Measurements from ENCODE around the gene GUCY1A1. TPM values are rescaled to one million over a fixed set of nuclear protein-coding genes. Genes with fewer than 3 reads are reported as not detected.

Gene GUCY1A1
- total RNA-seq, 5 donors from 2014 or later (not counting 1 experiment from before 2014, with no cell fraction given), result 0.33 to 0.45 (median 0.44) TPM

DNA sequence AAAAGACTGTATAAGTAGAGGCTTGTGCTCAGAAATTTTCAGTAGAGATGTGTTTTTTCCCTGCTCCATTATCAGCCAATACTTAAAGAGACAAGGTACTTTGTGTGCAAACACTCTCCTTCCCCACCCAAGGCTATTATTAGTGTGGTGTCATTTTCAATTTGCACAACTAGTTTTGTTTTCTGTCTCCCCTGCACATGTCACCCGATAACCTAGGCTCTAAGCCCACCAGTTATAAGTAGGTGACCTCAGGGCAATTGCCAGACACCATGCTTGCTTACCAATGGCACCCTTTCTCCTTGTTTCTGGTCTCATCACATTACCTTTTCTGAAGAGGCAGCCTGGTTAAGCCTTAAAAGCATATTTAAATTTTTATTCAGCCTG, 8.0 kb upstream of the GUCY1A1 start:
- H3K9me3 ChIP-seq, result no peaks in the 10 kb centered on the region
- Mint-ChIP-seq H3K27ac (no peak overlapping the region), H3K9me3 (peaks cover 0 to 5% (median 4%) of the 10 kb centered on the region in 3 donors), H3K27me3 (peaks cover 3 to 16% of the 10 kb centered on the region in 2 donors), H3K4me1 (no peaks in the 10 kb centered on the region), H3K36me3 (no peaks in the 10 kb centered on the region), H3K4me3 (no peak overlapping the region)
- 43% methylated on average over 1 of the region's 1 CpG for WGBS (ENCODE audit: insufficient coverage)
- H3K36me3 ChIP-seq (ENCODE audit: control insufficient read depth in 2 of 2, extremely low read depth in 1 of 2, insufficient read depth in 1 of 2, low read length in 1 of 2), result no peaks in the 10 kb centered on the region
- ATAC-seq (replicated peaks in 1 of 4) (no peak), DNase-seq (no peak)
- CTCF ChIA-PET, result no interaction called here
- no peak overlapping the region for H3K4me3 ChIP-seq (ENCODE audit: control insufficient read depth in 1 of 2, extremely low read depth in 1 of 2, low read length in 1 of 2)
- no peaks in the 10 kb centered on the region for H3K4me1 ChIP-seq (ENCODE audit: control insufficient read depth in 1 of 2, extremely low read depth in 1 of 2, insufficient read depth in 2 of 2, low read length in 2 of 2)
- POLR2A ChIA-PET, result no interaction called here
- H3K27me3 ChIP-seq (replicated peaks in 1 of 2; ENCODE audit: control insufficient read depth in 2 of 2, extremely low read depth in 1 of 2, insufficient read depth in 2 of 2, low read length in 1 of 2), result no peaks in the 10 kb centered on the region
- H3K27ac ChIP-seq (ENCODE audit: low read length), result no peak overlapping the region

DNA sequence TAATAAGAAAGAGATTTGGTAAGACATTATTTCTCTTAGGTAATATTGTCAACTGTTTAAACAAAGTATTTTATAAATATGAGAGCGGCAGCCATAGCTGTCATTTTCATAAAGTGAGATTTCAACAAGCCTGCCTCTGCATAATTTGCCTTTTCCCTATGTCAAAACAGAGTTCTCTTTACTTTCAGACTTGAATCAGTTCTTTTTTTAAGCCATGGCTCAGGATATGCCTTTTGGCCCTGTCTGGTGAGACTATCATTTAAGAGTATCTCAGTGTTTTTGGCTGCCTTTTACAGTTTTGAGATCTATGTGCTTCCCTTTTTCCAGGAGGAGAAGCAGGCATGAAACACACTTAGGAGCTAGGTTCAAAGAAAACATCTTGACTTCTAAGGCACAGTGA, 7.5 kb upstream of the GUCY1A1 start:
- Histone ChIP-seq H3K27me3 (replicated peaks in 1 of 2; ENCODE audit: control insufficient read depth in 2 of 2, extremely low read depth in 1 of 2, insufficient read depth in 2 of 2, low read length in 1 of 2) (no peaks in the 10 kb centered on the region), H3K4me1 (ENCODE audit: control insufficient read depth in 1 of 2, extremely low read depth in 1 of 2, insufficient read depth in 2 of 2, low read length in 2 of 2) (no peaks in the 10 kb centered on the region), H3K9me3 (no peaks in the 10 kb centered on the region), H3K27ac (ENCODE audit: low read length) (no peak overlapping the region), H3K4me3 (ENCODE audit: control insufficient read depth in 1 of 2, extremely low read depth in 1 of 2, low read length in 1 of 2) (no peak overlapping the region), H3K36me3 (ENCODE audit: control insufficient read depth in 2 of 2, extremely low read depth in 1 of 2, insufficient read depth in 1 of 2, low read length in 1 of 2) (no peaks in the 10 kb centered on the region)
- Mint-ChIP-seq H3K27me3 (peaks cover 3 to 21% of the 10 kb centered on the region in 2 donors), H3K9me3 (peaks cover 0 to 6% (median 4%) of the 10 kb centered on the region in 3 donors), H3K4me3 (no peak overlapping the region), H3K4me1 (no peaks in the 10 kb centered on the region), H3K27ac (no peak overlapping the region), H3K36me3 (no peaks in the 10 kb centered on the region)
- no peak for DNase-seq
- CTCF ChIA-PET, result no interaction called here
- WGBS (ENCODE audit: insufficient coverage), result no CpG with 5 or more reads among the region's 1 CpG
- ATAC-seq (replicated peaks in 1 of 4), result no peak
- POLR2A ChIA-PET, result no interaction called here

- Histone ChIP-seq H3K36me3 (ENCODE audit: control insufficient read depth in 2 of 2, extremely low read depth in 1 of 2, insufficient read depth in 1 of 2, low read length in 1 of 2) (no peaks in the 10 kb centered on the region), H3K27me3 (replicated peaks in 1 of 2; ENCODE audit: control insufficient read depth in 2 of 2, extremely low read depth in 1 of 2, insufficient read depth in 2 of 2, low read length in 1 of 2) (no peaks in the 10 kb centered on the region), H3K4me1 (ENCODE audit: control insufficient read depth in 1 of 2, extremely low read depth in 1 of 2, insufficient read depth in 2 of 2, low read length in 2 of 2) (no peaks in the 10 kb centered on the region), H3K4me3 (ENCODE audit: control insufficient read depth in 1 of 2, extremely low read depth in 1 of 2, low read length in 1 of 2) (no peak overlapping the region), H3K9me3 (no peaks in the 10 kb centered on the region), H3K27ac (ENCODE audit: low read length) (no peak overlapping the region)
- DNase-seq (no peak), ATAC-seq (replicated peaks in 1 of 4) (no peak)
- CTCF ChIA-PET, result no interaction called here
- Mint-ChIP-seq H3K4me1 (no peaks in the 10 kb centered on the region), H3K36me3 (no peaks in the 10 kb centered on the region), H3K9me3 (peaks cover 0 to 6% (median 4%) of the 10 kb centered on the region in 3 donors), H3K27ac (no peak overlapping the region), H3K4me3 (no peak overlapping the region), H3K27me3 (peaks cover 7 to 26% of the 10 kb centered on the region in 2 donors)
- POLR2A ChIA-PET, result no interaction called here
- WGBS (ENCODE audit: insufficient coverage), result no CpG with 5 or more reads among the region's 2 CpGs
Observed at GRCh38 chr4:155660436-155660835, 6.2 kb upstream of the GUCY1A1 start.

DNA sequence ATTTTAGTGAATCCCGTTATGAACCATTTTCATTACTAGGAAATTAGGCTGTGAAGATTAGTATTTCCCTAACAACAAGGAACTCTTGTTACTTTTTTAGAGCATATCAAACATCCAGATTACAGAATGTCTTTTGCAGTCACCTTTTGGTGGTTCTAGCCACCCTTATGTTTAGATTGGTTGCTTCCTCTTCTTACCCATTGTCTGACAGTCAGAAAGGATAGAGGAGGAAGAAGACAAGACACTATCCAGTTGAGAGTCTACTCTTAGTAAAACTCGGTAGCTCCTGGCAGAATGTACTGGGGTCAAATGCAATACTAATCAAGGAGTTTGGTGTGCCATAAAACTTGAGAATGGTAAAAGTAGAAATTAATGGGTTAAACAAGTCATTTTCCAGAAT, 1.6 kb upstream of the GUCY1A1 start:
- ATAC-seq (replicated peaks in 1 of 4), result no peak
- H3K27me3 ChIP-seq (replicated peaks in 1 of 2; ENCODE audit: control insufficient read depth in 2 of 2, extremely low read depth in 1 of 2, insufficient read depth in 2 of 2, low read length in 1 of 2), result peaks cover 0 to 15% of the 10 kb centered on the region in 2 experiments
- H3K9me3 Mint-ChIP-seq, result peaks cover 0 to 6% (median 0%) of the 10 kb centered on the region in 3 donors
- H3K27me3 Mint-ChIP-seq, result peaks cover 35 to 56% of the 10 kb centered on the region in 2 donors
- no peak overlapping the region for H3K27ac Mint-ChIP-seq
- H3K4me1 Mint-ChIP-seq, result peaks cover 16 to 21% (median 20%) of the 10 kb centered on the region in 3 donors
- H3K4me3 ChIP-seq (ENCODE audit: control insufficient read depth in 1 of 2, extremely low read depth in 1 of 2, low read length in 1 of 2), result no peak overlapping the region
- 67% methylated on average over 1 of the region's 2 CpGs for WGBS (ENCODE audit: insufficient coverage)
- H3K36me3 ChIP-seq (ENCODE audit: control insufficient read depth in 2 of 2, extremely low read depth in 1 of 2, insufficient read depth in 1 of 2, low read length in 1 of 2), result no peaks in the 10 kb centered on the region
- no peaks in the 10 kb centered on the region for H3K9me3 ChIP-seq
- ChIA-PET CTCF (no interaction called here), POLR2A (no interaction called here)
- no peak overlapping the region for H3K4me3 Mint-ChIP-seq
- no peak overlapping the region for H3K27ac ChIP-seq (ENCODE audit: low read length)
- peaks cover 3 to 14% of the 10 kb centered on the region in 2 experiments for H3K4me1 ChIP-seq (ENCODE audit: control insufficient read depth in 1 of 2, extremely low read depth in 1 of 2, insufficient read depth in 2 of 2, low read length in 2 of 2)
- no peak for DNase-seq
- H3K36me3 Mint-ChIP-seq, result no peaks in the 10 kb centered on the region

DNA sequence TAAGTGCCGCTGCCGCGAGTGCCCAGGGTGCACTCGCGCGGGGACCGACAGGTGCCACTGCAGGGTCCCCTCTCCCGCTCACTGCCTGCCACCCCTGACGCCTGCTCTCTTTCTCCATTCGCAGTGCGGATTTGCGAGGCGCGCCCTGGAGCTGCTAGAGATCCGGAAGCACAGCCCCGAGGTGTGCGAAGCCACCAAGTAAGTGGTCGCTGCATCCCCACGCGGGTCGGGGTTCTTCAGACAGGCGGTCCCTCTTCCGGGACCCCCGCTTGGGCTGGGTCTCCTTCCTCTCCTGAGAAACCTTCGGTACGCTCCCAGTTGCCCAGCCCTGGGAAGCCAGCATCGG, 547 bp downstream of the GUCY1A1 start:
- Mint-ChIP-seq H3K27ac (no peak overlapping the region), H3K27me3 (peaks cover 40 to 66% of the 10 kb centered on the region in 2 donors), H3K4me3 (peak overlapping the region; percentile 70 to 80 (median 74)), H3K36me3 (no peaks in the 10 kb centered on the region), H3K4me1 (peaks cover 16 to 21% (median 20%) of the 10 kb centered on the region in 3 donors), H3K9me3 (peaks cover 0 to 3% (median 0%) of the 10 kb centered on the region in 3 donors)
- CTCF ChIA-PET, result no interaction called here
- peaks cover 3 to 14% of the 10 kb centered on the region in 2 experiments for H3K4me1 ChIP-seq (ENCODE audit: control insufficient read depth in 1 of 2, extremely low read depth in 1 of 2, insufficient read depth in 2 of 2, low read length in 2 of 2)
- ATAC-seq (replicated peaks in 1 of 4) (peak in 3 of 4 experiments; percentile 20 to 65 (median 32)), DNase-seq (peak in 7 of 35 experiments; percentile 1 to 29 (median 3))
- H3K36me3 ChIP-seq (ENCODE audit: control insufficient read depth in 2 of 2, extremely low read depth in 1 of 2, insufficient read depth in 1 of 2, low read length in 1 of 2), result no peaks in the 10 kb centered on the region
- peak overlapping the region; percentile 14 to 66 for H3K4me3 ChIP-seq (ENCODE audit: control insufficient read depth in 1 of 2, extremely low read depth in 1 of 2, low read length in 1 of 2)
- H3K9me3 ChIP-seq, result no peaks in the 10 kb centered on the region
- POLR2A ChIA-PET, result no interaction called here
- no peak overlapping the region for H3K27ac ChIP-seq (ENCODE audit: low read length)
- peaks cover 0 to 15% of the 10 kb centered on the region in 2 experiments for H3K27me3 ChIP-seq (replicated peaks in 1 of 2; ENCODE audit: control insufficient read depth in 2 of 2, extremely low read depth in 1 of 2, insufficient read depth in 2 of 2, low read length in 1 of 2)
- WGBS (ENCODE audit: insufficient coverage), result 4% methylated on average over 25 of the region's 27 CpGs

DNA sequence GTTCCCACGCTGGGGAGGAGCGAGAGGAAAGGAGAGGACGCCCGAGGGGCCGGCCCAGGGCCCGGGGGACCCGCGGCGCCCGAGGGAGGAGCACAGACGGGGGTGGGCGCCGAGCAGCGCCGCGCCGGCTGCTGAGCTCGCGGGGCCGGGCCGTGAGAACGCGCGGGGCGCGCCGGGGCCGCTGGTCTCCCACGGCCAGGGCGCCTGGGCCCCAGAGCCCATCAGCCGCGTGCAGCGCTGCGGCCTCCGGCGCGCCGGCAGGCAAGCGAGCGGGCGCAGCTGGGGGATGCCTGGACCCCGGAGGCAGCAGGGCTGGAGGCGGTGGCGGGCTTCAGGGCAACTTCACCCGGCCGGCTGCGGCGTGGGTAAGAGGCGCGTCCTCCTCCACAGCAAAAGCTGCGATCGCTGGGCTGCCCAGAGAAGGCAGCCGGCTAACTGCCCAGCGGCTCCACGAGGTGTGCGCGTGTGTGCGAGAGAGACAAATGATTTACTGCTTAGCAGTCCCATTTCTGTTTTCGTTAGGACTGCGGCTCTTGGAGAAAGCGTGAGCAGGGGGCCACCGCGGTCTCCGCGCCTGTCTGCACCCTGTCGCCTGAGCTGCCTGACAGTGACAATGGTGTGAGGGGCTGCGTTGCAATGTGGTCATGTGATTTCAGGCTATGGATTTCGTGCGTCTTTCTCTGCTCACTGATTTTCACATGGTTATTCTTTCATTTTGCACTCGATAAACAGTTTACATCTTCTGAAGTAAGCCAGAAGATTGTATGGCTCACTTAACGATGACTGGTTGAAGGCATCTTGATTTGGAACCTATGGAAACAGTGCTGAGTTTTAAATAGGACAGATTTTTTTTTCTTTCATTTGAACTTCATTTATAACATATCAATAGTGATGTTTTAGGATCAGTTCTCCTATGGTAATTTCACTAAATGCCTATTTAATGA, 1.2 kb downstream of the GUCY1A1 start:
- no peak overlapping the region for H3K27ac Mint-ChIP-seq
- POLR2A ChIA-PET, result no interaction called here
- CTCF ChIA-PET, result no interaction called here
- H3K36me3 Mint-ChIP-seq, result no peaks in the 10 kb centered on the region
- peaks cover 16 to 21% (median 20%) of the 10 kb centered on the region in 3 donors for H3K4me1 Mint-ChIP-seq
- H3K4me3 Mint-ChIP-seq, result peak overlapping the region; percentile 13 to 80 (median 70)
- peaks cover 0 to 3% (median 0%) of the 10 kb centered on the region in 3 donors for H3K9me3 Mint-ChIP-seq
- H3K27ac ChIP-seq (ENCODE audit: low read length), result no peak overlapping the region
- WGBS (ENCODE audit: insufficient coverage), result 1% methylated on average over 66 of the region's 71 CpGs
- peaks cover 0 to 15% of the 10 kb centered on the region in 2 experiments for H3K27me3 ChIP-seq (replicated peaks in 1 of 2; ENCODE audit: control insufficient read depth in 2 of 2, extremely low read depth in 1 of 2, insufficient read depth in 2 of 2, low read length in 1 of 2)
- DNase-seq (peak in 2 of 35 experiments; percentile 1 to 3), ATAC-seq (replicated peaks in 1 of 4) (peak; percentile 23 to 43 (median 36))
- no peaks in the 10 kb centered on the region for H3K36me3 ChIP-seq (ENCODE audit: control insufficient read depth in 2 of 2, extremely low read depth in 1 of 2, insufficient read depth in 1 of 2, low read length in 1 of 2)
- peak overlapping the region in 1 of 2 donors; percentile 66 for H3K4me3 ChIP-seq (ENCODE audit: control insufficient read depth in 1 of 2, extremely low read depth in 1 of 2, low read length in 1 of 2)
- H3K9me3 ChIP-seq, result no peaks in the 10 kb centered on the region
- peaks cover 42 to 70% of the 10 kb centered on the region in 2 donors for H3K27me3 Mint-ChIP-seq
- H3K4me1 ChIP-seq (ENCODE audit: control insufficient read depth in 1 of 2, extremely low read depth in 1 of 2, insufficient read depth in 2 of 2, low read length in 2 of 2), result peaks cover 3 to 14% of the 10 kb centered on the region in 2 experiments
